Smooth muscle cell (in vitro differentiated cells): ENCODE results near the gene PRICKLE2. TPM values are rescaled to one million over a fixed set of nuclear protein-coding genes. Genes with fewer than 3 reads are reported as not detected.

ENCODE experiments used
- DNase-seq: peaks from one replicate; lab custom pipeline; 2025; ENCODE audit not compliant: unreplicated experiment; lab: John Stamatoyannopoulos, UW
- H2AFZ ChIP-seq: fragments of 200-600 bp; sonication (generic); 2 replicates; pipeline ENCODE4 v1.6.0; 2016; ENCODE audit warnings: antibody characterized with exemption, low read depth, mild to moderate bottlenecking
- H3F3A ChIP-seq: fragments of 200-600 bp; sonication (generic); 2 replicates; pipeline ENCODE4 v1.6.0; 2017; ENCODE audit warnings: antibody characterized with exemption, low read depth
- H3K27ac ChIP-seq: fragments of 200-600 bp; sonication (generic); 2 replicates; pipeline ENCODE4 v1.5.1; 2016; ENCODE audit warnings: low read depth, mild to moderate bottlenecking
- H3K27me3 ChIP-seq: fragments of 200-600 bp; sonication (generic); 2 replicates; pipeline ENCODE4 v1.6.1; 2016; ENCODE audit warnings: low read depth, mild to moderate bottlenecking
- H3K36me3 ChIP-seq: fragments of 200-600 bp; sonication (generic); 2 replicates; pipeline ENCODE4 v1.5.1; 2016; ENCODE audit warnings: low read depth
- H3K4me1 ChIP-seq: fragments of 200-600 bp; sonication (generic); 2 replicates; pipeline ENCODE4 v1.5.1; 2016; ENCODE audit warnings: low read depth
- H3K4me2 ChIP-seq: fragments of 200-600 bp; sonication (generic); 2 replicates; pipeline ENCODE4 v1.6.0; 2016; ENCODE audit warnings: mild to moderate bottlenecking
- H3K4me3 ChIP-seq: fragments of 200-600 bp; sonication (generic); 2 replicates; pipeline ENCODE4 v1.5.1; 2016; ENCODE audit warnings: mild to moderate bottlenecking
- H3K79me2 ChIP-seq: fragments of 200-600 bp; sonication (generic); 2 replicates; pipeline ENCODE4 v1.6.0; 2016; ENCODE audit warnings: low read depth, mild to moderate bottlenecking
- H3K9ac ChIP-seq: fragments of 200-600 bp; sonication (generic); 2 replicates; pipeline ENCODE4 v1.6.0; 2016; ENCODE audit warnings: low read depth
- H3K9me3 ChIP-seq: fragments of 200-600 bp; sonication (generic); replicated peaks from 2 replicates; pipeline ENCODE4 v1.5.1; 2016; ENCODE audit warnings: low read depth
- H4K20me1 ChIP-seq: fragments of 200-600 bp; sonication (generic); 2 replicates; pipeline ENCODE4 v1.6.0; 2016; ENCODE audit warnings: low read depth
- CTCF ChIP-seq: fragments of 200-600 bp; sonication (generic); IDR thresholded peaks from 2 replicates; pipeline ENCODE4 v1.5.1; 2017; ENCODE audit warnings: borderline replicate concordance, mild to moderate bottlenecking, antibody characterized with exemption; ENCODE audit not compliant: insufficient read depth, poor library complexity, severe bottlenecking
- WGBS: methylation state at CpG from one replicate; pipeline ENCODE4 v1.1.7; 2016; ENCODE audit warnings: low lambda C conversion rate; 5-methylcytosine and 5-hydroxymethylcytosine counted together
- polyA plus RNA-seq: library from polyadenylated mRNA; unstranded; fragments of >200 nt; fragmentation: Nextera tagmentation; extraction: Ambion mirVana; gene quantifications from 2 replicates; pipeline ENCODE4 v1.2.1, GENCODE V29; 2016
- total RNA-seq: library from RNA; depleted of rRNA; stranded (reverse); fragments of >200 nt; gene quantifications from 2 replicates; pipeline ENCODE4 v1.2.3, GENCODE V29; 2014

PRICKLE2 gene
- total and polyA plus RNA-seq, 2 experiments from 2014 or later = 7.8 to 49.9 TPM

GRCh38 chr3:64187065-64187959 is 38.0 kb downstream of the PRICKLE2 start:
- Histone ChIP-seq H3F3A (peaks cover 52% of the 10 kb centered on the region), H3K4me3 (no peak overlapping the region), H3K27ac (peak overlapping the region; percentile 97), H4K20me1 (no peaks in the 10 kb centered on the region), H3K79me2 (peaks cover 59% of the 10 kb centered on the region), H2AFZ (no peak overlapping the region), H3K9me3 (no peaks in the 10 kb centered on the region), H3K4me1 (peaks cover 32% of the 10 kb centered on the region), H3K9ac (peak overlapping the region; percentile 78), H3K27me3 (no peaks in the 10 kb centered on the region), H3K36me3 (no peaks in the 10 kb centered on the region), H3K4me2 (peak overlapping the region; percentile 69)
- TF ChIP-seq CTCF = no peak
- DNase-seq = peak; percentile 15
- 4% methylated on average over 9 of the region's 9 CpGs for WGBS

- H3F3A ChIP-seq = peaks cover 52% of the 10 kb centered on the region
- WGBS = 72% methylated on average over 2 of the region's 2 CpGs
- peaks cover 59% of the 10 kb centered on the region for H3K79me2 ChIP-seq
- peak overlapping the region; percentile 69 for H3K4me2 ChIP-seq
- peak overlapping the region; percentile 72 for H3K9ac ChIP-seq
- H3K9me3 ChIP-seq = no peaks in the 10 kb centered on the region
- no peaks in the 10 kb centered on the region for H4K20me1 ChIP-seq
- H2AFZ ChIP-seq = no peak overlapping the region
- H3K27ac ChIP-seq = peak overlapping the region; percentile 97
- H3K36me3 ChIP-seq = no peaks in the 10 kb centered on the region
- no peak for DNase-seq
- H3K4me1 ChIP-seq = peaks cover 32% of the 10 kb centered on the region
- no peak overlapping the region for H3K4me3 ChIP-seq
- TF ChIP-seq CTCF = no peak
- no peaks in the 10 kb centered on the region for H3K27me3 ChIP-seq
Measured at GRCh38 chr3:64186667-64187064, 38.6 kb downstream of the PRICKLE2 start.

GRCh38 chr3:64185436-64185835 is 39.8 kb downstream of the PRICKLE2 start:
- DNase-seq = no peak
- Histone ChIP-seq H3K27ac (peak overlapping the region; percentile 97), H3K4me1 (peaks cover 27% of the 10 kb centered on the region)

More at GRCh38 chr3:64185436-64185835, 39.8 kb downstream of the PRICKLE2 start:
- no peak for TF ChIP-seq CTCF
- Histone ChIP-seq H2AFZ (no peak overlapping the region), H4K20me1 (no peaks in the 10 kb centered on the region), H3K9me3 (no peaks in the 10 kb centered on the region), H3K4me2 (no peak overlapping the region), H3K4me3 (no peak overlapping the region), H3F3A (peaks cover 45% of the 10 kb centered on the region), H3K9ac (no peak overlapping the region), H3K27me3 (no peaks in the 10 kb centered on the region), H3K79me2 (peaks cover 62% of the 10 kb centered on the region), H3K36me3 (no peaks in the 10 kb centered on the region)
- 92% methylated on average over 2 of the region's 2 CpGs for WGBS
